ENCODE results near the gene CSNK1D. TPM values are rescaled to one million over a fixed set of nuclear protein-coding genes. Genes with fewer than 3 reads are reported as not detected.
A peak's percentile ranks its signal among the peaks of the same experiment; 100 is the strongest.

Gene CSNK1D
- total and polyA plus RNA-seq, 2 experiments from 2014 or later = 55.3 to 66.4 TPM

DNA sequence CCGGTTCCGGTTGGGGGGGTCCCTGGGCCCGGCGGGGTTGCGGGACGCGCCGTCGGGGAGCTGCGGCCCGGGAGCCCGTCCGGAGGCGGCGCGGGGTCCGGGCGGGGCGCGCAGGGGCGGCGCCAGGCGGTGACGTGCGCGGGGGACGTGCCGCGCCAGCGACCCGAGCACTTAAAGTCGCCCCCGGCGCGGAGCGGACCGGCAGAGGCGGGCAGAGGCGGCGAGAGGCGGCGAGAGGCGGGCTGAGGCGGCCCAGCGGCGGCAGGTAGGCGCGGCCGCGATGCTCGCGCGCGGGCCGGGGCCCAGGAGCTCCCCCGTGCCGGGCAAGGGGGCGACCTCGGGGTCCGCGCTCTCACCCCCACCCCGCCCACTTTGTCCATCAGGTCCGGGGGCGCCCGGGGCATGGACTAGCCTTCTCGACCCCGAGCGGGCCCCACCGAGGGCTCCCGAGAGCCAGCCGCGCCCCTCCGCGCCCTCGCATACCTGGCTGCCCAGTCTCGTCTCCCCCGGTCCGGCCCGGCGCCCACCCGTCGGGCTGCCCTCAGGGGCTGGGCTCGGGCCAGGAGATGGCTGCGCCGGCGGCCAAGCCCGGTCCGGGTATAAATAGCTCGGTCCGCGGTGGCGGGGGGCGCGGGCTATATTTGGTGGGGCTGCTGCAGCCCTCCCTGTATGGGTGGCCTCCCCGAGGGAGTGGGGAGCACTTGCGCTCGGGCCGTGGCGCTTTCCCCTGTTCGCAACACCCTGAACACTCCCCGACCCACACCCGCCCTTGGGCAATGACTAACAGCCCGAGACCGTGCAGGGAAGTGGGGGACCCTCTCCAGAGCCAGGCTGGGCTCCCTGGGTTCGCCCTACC is 44.4 kb downstream of the CSNK1D start, which contains the start of gene SLC16A3:
Gene SLC16A3, plus strand, starts transcription at position 201 of the 856 bp plus-strand sequence. CDS start 6,967 bp downstream, outside the sequence.
- Histone ChIP-seq H3K9me2 (ENCODE audit: insufficient read depth) (no peaks in the 10 kb centered on the region), H3K36me3 (ENCODE audit: insufficient read depth) (no peaks in the 10 kb centered on the region), H3K79me2 (replicated peaks; ENCODE audit: insufficient read depth) (no peaks in the 10 kb centered on the region), H3K4me2 (peak within 1 kb of the TSS; percentile 77), H3K4me3 (peak within 1 kb of the TSS; percentile 59), H3K27ac (ENCODE audit: low read depth) (no peak within 1 kb of the TSS), H2AFZ (peak within 1 kb of the TSS; percentile 72), H4K20me1 (replicated peaks; ENCODE audit: insufficient read depth) (no peaks in the 10 kb centered on the region; the same call in 1 of the 2 replicates), H3K27me3 (ENCODE audit: insufficient read depth) (peaks cover 51% of the 10 kb centered on the region), H3K4me1 (ENCODE audit: insufficient read depth) (no peaks in the 10 kb centered on the region), H3F3A (replicated peaks; ENCODE audit: low read depth) (no peaks in the 10 kb centered on the region)
- H3K36me3 Mint-ChIP-seq (ENCODE audit: low read depth) = no peaks in the 10 kb centered on the region
- H3K4me3 Mint-ChIP-seq = peak within 1 kb of the TSS; percentile 48
- no peaks in the 10 kb centered on the region for H3K9me3 Mint-ChIP-seq
- ATAC-seq (peak; percentile 3), DNase-seq (ENCODE audit: low spot score) (peak; percentile 73)
- H3K27me3 Mint-ChIP-seq (ENCODE audit: insufficient read depth, low read depth, poor library complexity) = peaks cover 39% of the 10 kb centered on the region
- no peak within 1 kb of the TSS for H3K27ac Mint-ChIP-seq
- H3K4me1 Mint-ChIP-seq = no peaks in the 10 kb centered on the region
- no peak for TF ChIP-seq ZNF114 (CRISPR knock-in tag; IDR thresholded peaks at IDR 0.05)
- TF ChIP-seq, protein P1, sequence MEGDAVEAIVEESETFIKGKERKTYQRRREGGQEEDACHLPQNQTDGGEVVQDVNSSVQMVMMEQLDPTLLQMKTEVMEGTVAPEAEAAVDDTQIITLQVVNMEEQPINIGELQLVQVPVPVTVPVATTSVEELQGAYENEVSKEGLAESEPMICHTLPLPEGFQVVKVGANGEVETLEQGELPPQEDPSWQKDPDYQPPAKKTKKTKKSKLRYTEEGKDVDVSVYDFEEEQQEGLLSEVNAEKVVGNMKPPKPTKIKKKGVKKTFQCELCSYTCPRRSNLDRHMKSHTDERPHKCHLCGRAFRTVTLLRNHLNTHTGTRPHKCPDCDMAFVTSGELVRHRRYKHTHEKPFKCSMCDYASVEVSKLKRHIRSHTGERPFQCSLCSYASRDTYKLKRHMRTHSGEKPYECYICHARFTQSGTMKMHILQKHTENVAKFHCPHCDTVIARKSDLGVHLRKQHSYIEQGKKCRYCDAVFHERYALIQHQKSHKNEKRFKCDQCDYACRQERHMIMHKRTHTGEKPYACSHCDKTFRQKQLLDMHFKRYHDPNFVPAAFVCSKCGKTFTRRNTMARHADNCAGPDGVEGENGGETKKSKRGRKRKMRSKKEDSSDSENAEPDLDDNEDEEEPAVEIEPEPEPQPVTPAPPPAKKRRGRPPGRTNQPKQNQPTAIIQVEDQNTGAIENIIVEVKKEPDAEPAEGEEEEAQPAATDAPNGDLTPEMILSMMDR (conservative IDR thresholded peaks at IDR 0.05; ENCODE audit: low read depth in 2 of 2) = no peak
- 0 out of 2 replicates have a peak, but pooled peaks have one; percentile 13 for TF ChIP-seq CREB1 (CRISPR knock-in tag; IDR thresholded peaks at IDR 0.05; ENCODE audit: low read depth)

DNA sequence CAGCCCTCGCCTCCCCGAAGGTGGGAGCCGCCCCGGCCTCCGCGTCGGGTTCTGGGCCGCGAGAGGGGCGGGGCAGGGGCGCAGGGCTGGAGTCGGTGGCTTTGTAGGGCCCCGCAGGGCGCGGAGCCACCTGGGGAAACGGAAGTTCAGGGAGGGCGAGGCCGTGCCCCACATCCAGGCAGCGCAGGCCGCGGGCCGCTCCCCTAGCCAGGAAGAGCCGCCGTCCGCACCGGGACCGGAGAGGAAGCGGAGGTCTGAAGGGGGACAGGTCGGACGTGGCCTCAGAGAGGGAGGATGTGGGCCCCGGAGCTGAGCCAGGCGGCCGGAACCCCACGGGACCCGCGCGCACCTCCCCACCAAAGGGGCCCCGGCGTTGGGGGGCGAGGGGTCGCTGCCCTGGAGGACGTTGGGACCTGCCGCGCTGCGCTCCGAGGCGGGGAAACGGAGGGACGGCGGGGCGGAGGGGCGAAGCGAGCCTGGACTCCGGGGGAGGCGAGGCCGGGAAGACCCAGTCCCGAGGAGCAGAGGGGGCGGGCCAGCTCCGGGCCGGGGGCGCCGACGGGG is 45.1 kb downstream of the CSNK1D start:
- peak overlapping the region; percentile 48; the same call in 2 of the 3 replicates for H3K4me3 Mint-ChIP-seq
- no peaks in the 10 kb centered on the region; the same call in 1 of the 2 replicates for H4K20me1 ChIP-seq (replicated peaks; ENCODE audit: insufficient read depth)
- no peaks in the 10 kb centered on the region for H3K79me2 ChIP-seq (replicated peaks; ENCODE audit: insufficient read depth)
- H3K27ac ChIP-seq (ENCODE audit: low read depth) = no peak overlapping the region
- H2AFZ ChIP-seq = peak overlapping the region; percentile 72
- peak overlapping the region; percentile 59 for H3K4me3 ChIP-seq
- ATAC-seq = peak; percentile 6
- no peaks in the 10 kb centered on the region for H3K4me1 Mint-ChIP-seq
- H3K27me3 Mint-ChIP-seq (ENCODE audit: insufficient read depth, low read depth, poor library complexity) = peaks cover 43% of the 10 kb centered on the region
- peaks cover 2% of the 10 kb centered on the region; the same call in 1 of the 3 replicates for H3K9me3 Mint-ChIP-seq
- TF ChIP-seq EZH2phosphoT487 (IDR thresholded peaks at IDR 0.05; ENCODE audit: unreplicated experiment) = no peak
- TF ChIP-seq EZH2 (IDR thresholded peaks at IDR 0.05; ENCODE audit: low read depth, unreplicated experiment) = peak; percentile 47
- TF ChIP-seq, protein P1 (conservative IDR thresholded peaks at IDR 0.05; ENCODE audit: low read depth in 2 of 2) = no peak
- no peak for TF ChIP-seq POLR2AphosphoS5 (IDR thresholded peaks at IDR 0.05; ENCODE audit: low read depth)
- no peak for TF ChIP-seq ZNF331 (CRISPR knock-in tag; IDR thresholded peaks at IDR 0.05; ENCODE audit: low read depth)
- no peak for TF ChIP-seq CREB1 (CRISPR knock-in tag; IDR thresholded peaks at IDR 0.05; ENCODE audit: low read depth)
- no peaks in the 10 kb centered on the region for H3K4me1 ChIP-seq (ENCODE audit: insufficient read depth)
- peak; percentile 72 for DNase-seq (ENCODE audit: low spot score)
- no peaks in the 10 kb centered on the region for H3K9me2 ChIP-seq (ENCODE audit: insufficient read depth)
- H3K4me2 ChIP-seq = peak overlapping the region; percentile 77
- peaks cover 51% of the 10 kb centered on the region for H3K27me3 ChIP-seq (ENCODE audit: insufficient read depth)
- no peak overlapping the region for H3K27ac Mint-ChIP-seq
- H3K36me3 Mint-ChIP-seq (ENCODE audit: low read depth) = no peaks in the 10 kb centered on the region
- no peaks in the 10 kb centered on the region for H3F3A ChIP-seq (replicated peaks; ENCODE audit: low read depth)
- no peaks in the 10 kb centered on the region for H3K36me3 ChIP-seq (ENCODE audit: insufficient read depth)
